Calu3 (cell line): ENCODE results near the gene LYG2. TPM values are rescaled to one million over a fixed set of nuclear protein-coding genes. Genes with fewer than 3 reads are reported as not detected.
"Not testable (repeated sequence)": the region's sequence is repeated elsewhere in the genome, so short reads cannot be mapped to it uniquely, and the experiment has no call there.

ENCODE experiments used
- BruUV-seq: library from RNA; stranded (reverse); fragments of 400-500 nt; replicated peaks from 2 replicates; lab custom pipeline; 2021; lab: Mats Ljungman, UMichigan
- CTCF ChIA-PET: fragments of 300-600 bp; sonication (Branson Sonifier 250); formaldehyde crosslinking; loops from one replicate; lab custom pipeline; 2022; ENCODE audit warnings: antibody characterized with exemption; lab: Charles Lee
- DNase-seq: peaks from one replicate; pipeline ENCODE4 v3.0.0; 2022
- H3K27ac Mint-ChIP-seq: one replicate; pipeline ENCODE4 v1.8.0; 2022; ENCODE audit warnings: mixed read lengths; ENCODE audit not compliant: unreplicated experiment
- H3K27me3 Mint-ChIP-seq: one replicate; pipeline ENCODE4 v1.8.0; 2022; ENCODE audit warnings: mixed read lengths; ENCODE audit not compliant: unreplicated experiment
- H3K36me3 Mint-ChIP-seq: one replicate; pipeline ENCODE4 v1.8.0; 2022; ENCODE audit warnings: mild to moderate bottlenecking, moderate library complexity, mixed read lengths; ENCODE audit not compliant: insufficient read depth, unreplicated experiment
- H3K4me1 Mint-ChIP-seq: one replicate; pipeline ENCODE4 v1.8.0; 2022; ENCODE audit warnings: mild to moderate bottlenecking, low read depth, mixed read lengths; ENCODE audit not compliant: unreplicated experiment
- H3K4me3 Mint-ChIP-seq: one replicate; pipeline ENCODE4 v1.8.0; 2022; ENCODE audit warnings: mild to moderate bottlenecking, low read depth, moderate library complexity, mixed read lengths; ENCODE audit not compliant: unreplicated experiment
- H3K9me3 Mint-ChIP-seq: one replicate; pipeline ENCODE4 v1.8.0; 2022; ENCODE audit warnings: low read depth, mixed read lengths; ENCODE audit not compliant: unreplicated experiment
- CTCF ChIP-seq: fragments of 200-600 bp; IDR thresholded peaks from one replicate; pipeline ENCODE4 v1.8.0; 2022; ENCODE audit warnings: antibody characterized with exemption; ENCODE audit not compliant: unreplicated experiment
- intact Hi-C: fragments of 100-400 bp; cut with micrococcal nuclease; formaldehyde crosslinking; loops from one replicate; pipeline ENCODE4 v1.10.0; 2022; ENCODE audit not compliant: unreplicated experiment
- total RNA-seq: library from RNA; stranded (reverse); gene quantifications from 2 replicates; pipeline ENCODE4 v1.2.3, GENCODE V29; 2022

LYG2 gene
- total RNA-seq, 1 experiment from 2014 or later = not detected

DNA sequence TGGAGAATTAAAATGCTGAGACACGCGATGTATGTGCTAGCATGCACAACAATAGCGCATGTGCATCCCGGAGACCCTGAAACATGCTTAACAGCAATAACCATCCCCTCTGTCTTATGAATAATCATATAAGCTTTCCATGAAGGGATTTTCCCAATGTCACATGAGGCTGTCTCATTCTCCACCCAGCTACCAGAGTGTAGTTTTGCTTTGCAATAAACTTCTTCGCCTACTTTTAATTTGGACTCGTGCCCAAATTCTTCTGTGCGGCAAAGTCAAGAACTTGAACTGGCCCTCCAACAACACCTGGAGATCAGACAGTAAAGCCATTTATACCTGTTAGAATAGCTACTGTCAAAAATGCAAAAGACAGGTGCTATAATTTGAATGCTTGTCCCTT lies 30.1 kb upstream of the LYG2 start:
- intact Hi-C loops = no loop called here
- no peaks in the 10 kb centered on the region for H3K36me3 Mint-ChIP-seq
- no peak overlapping the region for H3K27ac Mint-ChIP-seq
- no peaks in the 10 kb centered on the region for H3K27me3 Mint-ChIP-seq
- CTCF ChIA-PET = interaction anchor here (0.7 kb wide), 1 partner anchor 52 kb away, joined by 3 read pairs; no protein-coding TSS in a partner anchor
- no peaks in the 10 kb centered on the region for H3K4me1 Mint-ChIP-seq
- BruUV-seq = no TSS peak
- no peaks in the 10 kb centered on the region for H3K9me3 Mint-ChIP-seq
- TF ChIP-seq CTCF = no peak
- no peak for DNase-seq
- no peak overlapping the region for H3K4me3 Mint-ChIP-seq

DNA sequence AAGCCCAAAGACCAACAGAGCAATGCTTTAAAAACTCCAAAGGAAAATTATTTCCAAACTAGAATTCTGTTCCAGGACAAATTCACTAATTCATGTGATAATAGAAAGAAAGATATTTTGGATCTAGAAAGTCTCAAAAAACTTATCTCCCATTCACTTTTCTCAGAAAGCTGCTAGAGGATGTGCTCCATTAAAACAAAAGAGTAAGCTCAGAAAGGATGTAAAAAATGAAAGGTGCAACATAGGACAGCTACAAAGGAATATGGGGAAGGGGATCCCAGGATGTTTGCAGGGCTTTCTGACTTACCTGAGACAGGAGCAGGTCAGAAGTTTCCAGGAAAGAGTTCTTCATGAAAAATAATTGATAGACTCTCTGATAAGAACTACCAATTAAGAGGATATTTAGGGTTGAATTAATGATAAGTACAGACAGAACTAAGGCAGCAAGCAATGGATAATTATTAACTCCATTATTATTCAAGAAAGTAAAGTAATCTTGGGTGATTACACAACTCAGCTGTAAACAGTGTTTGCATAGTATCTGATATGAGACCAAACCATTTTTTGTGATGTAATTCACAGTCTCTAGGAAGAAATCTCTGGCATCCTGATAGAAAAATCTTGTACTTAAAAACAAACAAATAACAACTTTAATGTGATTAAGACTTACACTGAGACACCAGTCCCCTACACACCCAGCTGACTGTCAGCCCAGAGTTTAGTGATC lies 24.7 kb upstream of the LYG2 start:
- no TSS peak for BruUV-seq
- Mint-ChIP-seq H3K36me3 (no peaks in the 10 kb centered on the region), H3K4me3 (no peak overlapping the region), H3K27me3 (no peaks in the 10 kb centered on the region), H3K4me1 (no peaks in the 10 kb centered on the region), H3K27ac (no peak overlapping the region), H3K9me3 (no peaks in the 10 kb centered on the region)
- no peak for TF ChIP-seq CTCF
- CTCF ChIA-PET = interaction anchor here (0.6 kb wide), 1 partner anchor 44 kb away, joined by 3 read pairs; no protein-coding TSS in a partner anchor
- intact Hi-C loops = no loop called here
- DNase-seq = no peak

GRCh38 chr2:99278793-99279291 lies 23.4 kb upstream of the LYG2 start:
- BruUV-seq = no TSS peak
- no peak for TF ChIP-seq CTCF
- intact Hi-C loops = no loop called here
- DNase-seq = no peak
- H3K27me3 Mint-ChIP-seq = no peaks in the 10 kb centered on the region
- H3K27ac Mint-ChIP-seq = no peak overlapping the region
- H3K36me3 Mint-ChIP-seq = no peaks in the 10 kb centered on the region
- CTCF ChIA-PET = interaction anchor here (0.5 kb wide), 1 partner anchor 601 kb away, joined by 8 read pairs; no protein-coding TSS in a partner anchor
- no peaks in the 10 kb centered on the region for H3K4me1 Mint-ChIP-seq
- no peak overlapping the region for H3K4me3 Mint-ChIP-seq
- H3K9me3 Mint-ChIP-seq = no peaks in the 10 kb centered on the region

DNA sequence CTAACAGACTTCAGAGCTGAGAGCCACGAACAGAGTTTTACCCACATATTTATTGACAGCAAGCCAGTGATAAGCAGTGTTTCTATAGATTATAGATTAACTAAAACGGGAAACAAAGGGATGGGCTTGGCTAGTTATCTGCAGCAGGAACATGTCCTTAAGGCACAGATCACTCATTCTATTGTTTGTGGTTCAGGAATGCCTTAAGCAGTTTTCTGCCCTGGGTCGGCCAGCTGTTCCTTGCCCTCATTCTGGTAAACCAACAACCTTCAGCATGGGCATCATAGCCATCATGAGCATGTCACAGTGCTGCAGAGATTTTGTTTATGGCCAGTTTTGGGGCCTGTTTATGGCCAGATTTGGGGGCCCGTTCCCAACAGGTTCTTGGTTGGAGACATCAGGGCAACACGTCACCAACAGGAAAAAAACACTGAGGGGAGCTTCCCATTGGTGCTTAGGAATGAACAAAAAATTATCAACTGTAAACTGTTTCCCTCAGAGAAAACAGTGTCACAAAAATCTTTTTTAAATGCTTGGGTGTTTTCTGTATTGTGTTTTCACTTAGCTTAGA lies 22.8 kb upstream of the LYG2 start:
- H3K27me3 Mint-ChIP-seq, H3K36me3 Mint-ChIP-seq, DNase-seq, H3K4me3 Mint-ChIP-seq, H3K27ac Mint-ChIP-seq, BruUV-seq, H3K4me1 Mint-ChIP-seq, H3K9me3 Mint-ChIP-seq, intact Hi-C loops: not testable (repeated sequence)
- CTCF ChIA-PET = interaction anchor here (0.5 kb wide), 1 partner anchor 600 kb away, joined by 8 read pairs; no protein-coding TSS in a partner anchor

GRCh38 chr2:99275882-99276281 lies 20.4 kb upstream of the LYG2 start:
- no peak overlapping the region for H3K27ac Mint-ChIP-seq
- H3K36me3 Mint-ChIP-seq = no peaks in the 10 kb centered on the region
- no peak overlapping the region for H3K4me3 Mint-ChIP-seq
- DNase-seq = no peak
- no peaks in the 10 kb centered on the region for H3K9me3 Mint-ChIP-seq
- CTCF ChIA-PET = no interaction called here
- no peak for TF ChIP-seq CTCF
- intact Hi-C loops = no loop called here
- no TSS peak for BruUV-seq
- H3K4me1 Mint-ChIP-seq = no peaks in the 10 kb centered on the region
- H3K27me3 Mint-ChIP-seq = no peaks in the 10 kb centered on the region
